GM12878 (cell line): ENCODE measurements around the gene MYO15A.

Experiments
- CEBPB ChIP-seq, 2 experiments: fragments of 150-350 bp in 1 of 2; IDR thresholded peaks; 2 replicates each; pipeline ENCODE4 v1.6.1; 2012 to 2014; ENCODE audit warnings: low read depth in 2 of 2, low read length in 2 of 2, borderline replicate concordance in 1 of 2, inconsistent platforms in 1 of 2
- CTCF ChIP-seq, 3 experiments: IDR thresholded peaks in 2 of 3; conservative IDR thresholded peaks in 1 of 3; 2 replicates each; pipeline ENCODE4 v1.5.1; 2011; ENCODE audit warnings: low read depth in 3 of 3, low read length in 3 of 3, mild to moderate bottlenecking in 3 of 3, control low read depth in 2 of 3, moderate library complexity in 2 of 3, inconsistent platforms in 1 of 3, mixed read lengths in 1 of 3; ENCODE audit not compliant: control insufficient read depth in 2 of 3, insufficient read depth in 1 of 3; ENCODE audit errors: extremely low read depth in 1 of 3
- FOXK2 ChIP-seq: fragments of 450-650 bp; IDR thresholded peaks from 2 replicates; pipeline ENCODE4 v1.6.1; 2017; ENCODE audit warnings: mild to moderate bottlenecking, moderate library complexity
- FOXM1 ChIP-seq: IDR thresholded peaks from 2 replicates; pipeline ENCODE4 v1.6.1; 2012; ENCODE audit warnings: low read depth, mild to moderate bottlenecking, inconsistent platforms, low read length, moderate library complexity
- GABPA ChIP-seq: IDR thresholded peaks from 2 replicates; pipeline ENCODE4 v1.6.1; 2014; ENCODE audit warnings: antibody characterized with exemption, low read depth, mild to moderate bottlenecking, inconsistent platforms
- JUND ChIP-seq: IDR thresholded peaks from 2 replicates; pipeline ENCODE4 v1.6.1; 2012; ENCODE audit warnings: low read depth, mild to moderate bottlenecking, low read length, improper control_type of control experiment, moderate library complexity
- MAX ChIP-seq: IDR thresholded peaks from 2 replicates; pipeline ENCODE4 v1.6.1; 2012; ENCODE audit warnings: low read depth, low read length, improper control_type of control experiment
- MYC ChIP-seq: IDR thresholded peaks from 2 replicates; pipeline ENCODE4 v1.6.1; 2011; ENCODE audit warnings: mild to moderate bottlenecking, low read length, moderate library complexity, inconsistent platforms; ENCODE audit not compliant: insufficient read depth, insufficient replicate concordance, insufficient read length, severe bottlenecking
- NFIC ChIP-seq: IDR thresholded peaks from 2 replicates; pipeline ENCODE4 v1.6.1; 2012; ENCODE audit warnings: low read depth, mild to moderate bottlenecking, inconsistent platforms, low read length, moderate library complexity
- POLR2AphosphoS5 ChIP-seq: IDR thresholded peaks from 2 replicates; pipeline ENCODE4 v1.6.1; 2011; ENCODE audit warnings: mild to moderate bottlenecking, low read length, inconsistent platforms
- SP1 ChIP-seq: IDR thresholded peaks from one replicate; pipeline ENCODE4 v1.6.1; 2011; ENCODE audit warnings: low read depth, low read length

- no peak for TF ChIP-seq MYC
- no peak for TF ChIP-seq FOXM1
- TF ChIP-seq MAX: no peak
- no peak for TF ChIP-seq CEBPB (IDR thresholded peaks at IDR 0.05; ENCODE audit: borderline replicate concordance in 1 of 2, low read depth in 2 of 2, low read length in 2 of 2)
- no peak for TF ChIP-seq CTCF (IDR thresholded peaks at IDR 0.05 in 2 of 3, conservative IDR thresholded peaks at IDR 0.05 in 1 of 3; ENCODE audit: control insufficient read depth in 2 of 3, extremely low read depth in 1 of 3, insufficient read depth in 1 of 3, low read depth in 3 of 3, low read length in 3 of 3)
- TF ChIP-seq FOXK2: no peak
- TF ChIP-seq SP1: no peak
- TF ChIP-seq GABPA: no peak
- no peak for TF ChIP-seq NFIC
- TF ChIP-seq JUND: no peak
- no peak for TF ChIP-seq POLR2AphosphoS5
Measured at GRCh38 chr17:18120461-18121017, 12.0 kb downstream of the MYO15A start.
